Epidermal melanocyte (primary cell): Measurements from ENCODE around the gene TOB1.

ENCODE experiments used
- DNase-seq: peaks from one replicate; pipeline ENCODE4 v3.0.0; 2011; ENCODE audit warnings: low spot score; ENCODE audit not compliant: insufficient read length

The TOB1 gene

GRCh38 chr17:50845240-50846147 lies 20.7 kb downstream of the TOB1 start:
- DNase-seq = no peak

- DNase-seq = no peak
Measured at GRCh38 chr17:50844117-50844700, 21.9 kb downstream of the TOB1 start.

- DNase-seq = no peak
Measured at GRCh38 chr17:50843150-50843905, 22.8 kb downstream of the TOB1 start.

GRCh38 chr17:50842506-50843149 lies 23.5 kb downstream of the TOB1 start:
- no peak for DNase-seq

GRCh38 chr17:50841949-50842354 lies 24.2 kb downstream of the TOB1 start:
- DNase-seq = peak; percentile 88

GRCh38 chr17:50841277-50841948 lies 24.7 kb downstream of the TOB1 start:
- DNase-seq = no peak

GRCh38 chr17:50840311-50840851 lies 25.8 kb downstream of the TOB1 start:
- no peak for DNase-seq

GRCh38 chr17:50839591-50840310 lies 26.4 kb downstream of the TOB1 start:
- DNase-seq = no peak

GRCh38 chr17:50837980-50838954 lies 27.9 kb downstream of the TOB1 start:
- DNase-seq = no peak

- DNase-seq = no peak
Measured at GRCh38 chr17:50837286-50837979, 28.7 kb downstream of the TOB1 start.

- no peak for DNase-seq
Measured at GRCh38 chr17:50836826-50837225, 29.3 kb downstream of the TOB1 start.

GRCh38 chr17:50835301-50836234 lies 30.6 kb downstream of the TOB1 start, which contains the start of gene WFIKKN2:
Gene WFIKKN2 (plus strand): TSS chr17:50835586. CDS start chr17:50835938, 352 bp downstream.
- no peak for DNase-seq

GRCh38 chr17:50834429-50835300 lies 31.5 kb downstream of the TOB1 start:
- no peak for DNase-seq

- no peak for DNase-seq
Measured at GRCh38 chr17:50833510-50834428, 32.4 kb downstream of the TOB1 start.

- no peak for DNase-seq
Measured at GRCh38 chr17:50832864-50833381, 33.2 kb downstream of the TOB1 start.
